ENCODE measurements around the gene MPPED2. TPM values are rescaled to one million over a fixed set of nuclear protein-coding genes. Genes with fewer than 3 reads are reported as not detected.

MPPED2 gene
- total and polyA plus RNA-seq, 2 donors from 2014 or later = 10.8 to 12.9 TPM

DNA sequence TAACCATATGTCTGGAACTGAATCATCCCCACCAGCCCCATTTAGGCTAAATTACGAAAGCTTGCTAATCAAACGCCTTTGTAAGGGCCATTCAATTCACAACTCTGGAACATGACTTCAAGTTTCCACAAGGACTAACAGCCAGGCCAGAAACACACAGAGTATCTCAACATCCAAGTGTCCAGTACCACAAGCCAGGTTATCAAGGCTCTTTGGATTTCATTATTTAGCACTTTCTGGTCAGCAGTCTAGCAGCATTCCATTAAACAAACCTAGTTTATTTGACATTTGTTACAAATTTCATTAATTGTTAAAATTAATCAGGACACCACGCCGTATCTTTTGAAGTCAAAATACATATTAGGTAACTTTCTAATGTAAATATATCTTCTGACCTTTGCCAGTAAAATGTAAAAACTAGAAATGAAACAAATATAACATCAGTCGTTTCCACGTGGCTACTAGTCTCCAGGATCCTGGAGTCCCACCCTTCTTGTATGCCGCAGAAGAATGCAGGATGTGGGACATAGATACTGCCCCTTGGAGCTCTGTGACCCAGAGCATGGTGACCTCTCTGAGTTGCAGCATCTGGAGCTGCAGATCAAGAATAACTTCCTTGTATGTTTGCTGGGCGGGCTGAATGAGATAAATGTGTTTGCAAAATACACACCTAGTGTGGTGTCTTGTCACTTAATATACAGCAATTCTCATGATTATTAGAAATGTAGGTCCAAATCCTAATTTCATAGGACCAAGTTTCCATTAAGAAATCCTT lies 64.7 kb downstream of the MPPED2 start:
- H3K4me3 ChIP-seq (ENCODE audit: low read length in 3 of 3) = no peak overlapping the region
- peak in 2 of 5 donors; percentile 16 to 20 for DNase-seq
- TF ChIP-seq, protein P1, sequence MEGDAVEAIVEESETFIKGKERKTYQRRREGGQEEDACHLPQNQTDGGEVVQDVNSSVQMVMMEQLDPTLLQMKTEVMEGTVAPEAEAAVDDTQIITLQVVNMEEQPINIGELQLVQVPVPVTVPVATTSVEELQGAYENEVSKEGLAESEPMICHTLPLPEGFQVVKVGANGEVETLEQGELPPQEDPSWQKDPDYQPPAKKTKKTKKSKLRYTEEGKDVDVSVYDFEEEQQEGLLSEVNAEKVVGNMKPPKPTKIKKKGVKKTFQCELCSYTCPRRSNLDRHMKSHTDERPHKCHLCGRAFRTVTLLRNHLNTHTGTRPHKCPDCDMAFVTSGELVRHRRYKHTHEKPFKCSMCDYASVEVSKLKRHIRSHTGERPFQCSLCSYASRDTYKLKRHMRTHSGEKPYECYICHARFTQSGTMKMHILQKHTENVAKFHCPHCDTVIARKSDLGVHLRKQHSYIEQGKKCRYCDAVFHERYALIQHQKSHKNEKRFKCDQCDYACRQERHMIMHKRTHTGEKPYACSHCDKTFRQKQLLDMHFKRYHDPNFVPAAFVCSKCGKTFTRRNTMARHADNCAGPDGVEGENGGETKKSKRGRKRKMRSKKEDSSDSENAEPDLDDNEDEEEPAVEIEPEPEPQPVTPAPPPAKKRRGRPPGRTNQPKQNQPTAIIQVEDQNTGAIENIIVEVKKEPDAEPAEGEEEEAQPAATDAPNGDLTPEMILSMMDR (IDR thresholded peaks at IDR 0.05; ENCODE audit: borderline replicate concordance, extremely low read depth, insufficient read depth) = no peak

DNA sequence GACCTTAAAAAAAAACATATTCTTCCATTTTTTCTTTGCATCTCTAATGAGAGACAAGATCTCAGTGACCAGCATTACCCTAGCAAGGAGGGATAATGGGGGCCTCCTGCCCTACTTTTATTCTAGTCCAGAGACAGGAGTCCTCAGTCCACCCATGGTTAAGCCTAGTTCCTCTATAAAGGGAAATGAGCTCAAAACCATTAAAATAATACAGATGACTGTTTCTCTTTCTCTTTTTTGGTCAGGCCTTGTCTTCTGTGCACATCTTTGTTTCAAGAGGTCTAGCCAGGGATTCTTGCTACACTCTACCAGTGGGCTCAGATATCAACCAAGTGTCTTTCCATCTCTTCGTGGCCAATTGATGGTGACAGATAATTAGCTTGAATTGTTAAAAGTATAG lies 73.1 kb downstream of the MPPED2 start:
- H3K4me1 ChIP-seq (ENCODE audit: control insufficient read depth in 2 of 3, insufficient read depth in 2 of 3, low read depth in 1 of 3, low read length in 3 of 3) = no peaks in the 10 kb centered on the region
- no peaks in the 10 kb centered on the region for H3K27me3 ChIP-seq (ENCODE audit: control insufficient read depth, insufficient read depth, low read length)
- H3K9ac ChIP-seq (ENCODE audit: low read length in 3 of 3) = no peak overlapping the region
- DNase-seq (no peak), FAIRE-seq (no peak)
- TF ChIP-seq, protein P1 (IDR thresholded peaks at IDR 0.05; ENCODE audit: borderline replicate concordance, extremely low read depth, insufficient read depth) = no peak
- no peaks in the 10 kb centered on the region for H3K9me3 ChIP-seq (ENCODE audit: control insufficient read depth in 2 of 3, insufficient read depth in 1 of 3, low read length in 3 of 3)
- H3K27ac ChIP-seq (ENCODE audit: low read depth in 2 of 2, low read length in 2 of 2) = no peak overlapping the region
- H3K4me3 ChIP-seq (ENCODE audit: low read length in 3 of 3) = no peak overlapping the region
- intact Hi-C loops (cut with DNase I) = no loop called here
- H3K36me3 ChIP-seq (ENCODE audit: control insufficient read depth in 2 of 3, insufficient read depth in 3 of 3, low read length in 3 of 3) = no peaks in the 10 kb centered on the region

More for the DNA sequence above, 64.7 kb downstream of the MPPED2 start:
- H3K9me3 ChIP-seq (ENCODE audit: control insufficient read depth in 2 of 3, insufficient read depth in 1 of 3, low read length in 3 of 3) = no peaks in the 10 kb centered on the region
- no peak overlapping the region for H3K27ac ChIP-seq (ENCODE audit: low read depth in 2 of 2, low read length in 2 of 2)
- H3K4me1 ChIP-seq (ENCODE audit: control insufficient read depth in 2 of 3, insufficient read depth in 2 of 3, low read depth in 1 of 3, low read length in 3 of 3) = no peaks in the 10 kb centered on the region
- no peak for FAIRE-seq
- H3K27me3 ChIP-seq (ENCODE audit: control insufficient read depth, insufficient read depth, low read length) = no peaks in the 10 kb centered on the region
- no peak overlapping the region for H3K9ac ChIP-seq (ENCODE audit: low read length in 3 of 3)
- intact Hi-C loops (cut with DNase I) = no loop called here
- H3K36me3 ChIP-seq (ENCODE audit: control insufficient read depth in 2 of 3, insufficient read depth in 3 of 3, low read length in 3 of 3) = no peaks in the 10 kb centered on the region

DNA sequence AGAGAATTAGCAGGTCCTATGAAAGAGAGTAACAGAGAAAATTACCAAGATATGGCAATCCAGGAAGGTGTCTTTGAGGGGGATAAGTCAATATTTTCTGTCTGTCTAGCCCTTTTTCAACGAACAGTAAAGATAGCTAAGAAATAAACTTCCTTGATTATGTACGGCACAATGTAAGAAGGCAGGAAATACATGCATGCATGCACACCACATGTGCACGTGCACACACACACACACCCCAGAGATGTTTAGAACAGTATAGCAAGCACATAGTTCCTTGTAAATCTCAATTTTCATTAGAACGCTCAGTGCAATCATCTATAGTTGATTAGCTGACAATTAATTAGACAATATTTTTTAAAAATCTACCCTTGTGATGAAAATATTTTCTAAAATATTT lies 74.7 kb downstream of the MPPED2 start:
- H3K36me3 ChIP-seq (ENCODE audit: control insufficient read depth in 2 of 3, insufficient read depth in 3 of 3, low read length in 3 of 3) = no peaks in the 10 kb centered on the region
- no peaks in the 10 kb centered on the region for H3K4me1 ChIP-seq (ENCODE audit: control insufficient read depth in 2 of 3, insufficient read depth in 2 of 3, low read depth in 1 of 3, low read length in 3 of 3)
- intact Hi-C loops (cut with DNase I) = no loop called here
- FAIRE-seq (no peak), DNase-seq (no peak)
- H3K9me3 ChIP-seq (ENCODE audit: control insufficient read depth in 2 of 3, insufficient read depth in 1 of 3, low read length in 3 of 3) = no peaks in the 10 kb centered on the region
- H3K27ac ChIP-seq (ENCODE audit: low read depth in 2 of 2, low read length in 2 of 2) = no peak overlapping the region
- H3K27me3 ChIP-seq (ENCODE audit: control insufficient read depth, insufficient read depth, low read length) = no peaks in the 10 kb centered on the region
- H3K9ac ChIP-seq (ENCODE audit: low read length in 3 of 3) = no peak overlapping the region
- no peak overlapping the region for H3K4me3 ChIP-seq (ENCODE audit: low read length in 3 of 3)
- TF ChIP-seq, protein P1 (IDR thresholded peaks at IDR 0.05; ENCODE audit: borderline replicate concordance, extremely low read depth, insufficient read depth) = no peak
